NCI-H345 treated with DMSO at 0.1 percent for 48 hours (cell line): ENCODE measurements around the gene RAN.
"Not testable (repeated sequence)": the region's sequence is repeated elsewhere in the genome, so short reads cannot be mapped to it uniquely, and the experiment has no call there.

ENCODE experiments used
- DNase-seq: peaks from one replicate; lab custom pipeline; 2025; ENCODE audit not compliant: unreplicated experiment; lab: John Stamatoyannopoulos, UW

Gene RAN

GRCh38 chr12:130849561-130850417 is 22.1 kb upstream of the RAN start:
- no peak for DNase-seq

- DNase-seq, result no peak
Observed at GRCh38 chr12:130850418-130851021, 21.3 kb upstream of the RAN start.

GRCh38 chr12:130856088-130856487 is 15.8 kb upstream of the RAN start:
- no peak for DNase-seq

DNA sequence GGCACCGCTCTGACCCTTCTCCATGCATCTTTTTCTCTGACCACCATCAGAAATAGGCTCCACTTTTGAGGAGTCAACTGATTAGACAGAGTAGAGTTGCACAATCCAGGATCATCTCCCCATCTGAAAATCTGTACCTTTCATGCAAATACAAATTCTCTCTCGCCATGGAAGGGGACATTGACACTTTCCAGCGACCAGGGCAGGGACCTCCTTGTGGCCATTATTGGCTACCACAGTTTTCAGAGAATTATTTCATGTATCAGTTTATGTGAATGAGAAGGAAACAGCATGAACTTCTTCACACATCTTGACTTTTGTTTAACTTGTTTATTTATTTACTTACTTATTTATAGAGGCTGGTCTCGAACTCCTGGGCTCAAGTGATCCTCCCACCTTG is 13.8 kb upstream of the RAN start:
- DNase-seq, result no peak

DNA sequence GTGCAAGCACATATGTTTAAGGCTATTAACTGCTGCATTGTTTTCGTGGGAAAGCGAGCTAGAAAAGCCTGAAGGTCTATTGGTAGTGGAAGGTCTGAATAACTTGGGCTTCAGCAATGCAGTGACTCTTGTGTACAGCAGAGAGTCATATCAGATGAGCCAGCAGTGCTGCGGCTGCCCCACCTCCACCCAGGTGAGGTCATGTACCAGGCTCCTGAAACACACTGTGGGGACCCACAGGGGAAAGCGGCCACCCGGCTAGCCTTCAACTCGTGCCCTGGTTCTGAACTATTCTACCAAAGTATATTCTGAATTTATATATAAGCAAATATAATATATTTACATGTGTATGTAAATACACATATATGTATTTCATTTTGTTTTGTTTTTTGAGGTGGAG is 12.7 kb upstream of the RAN start:
- DNase-seq, result no peak

- no peak for DNase-seq
Observed at GRCh38 chr12:130860311-130860710, 11.6 kb upstream of the RAN start.

GRCh38 chr12:130862161-130862560 is 9.7 kb upstream of the RAN start:
- DNase-seq, result no peak

- DNase-seq, result not testable (repeated sequence)
Observed at GRCh38 chr12:130862771-130863170, 9.1 kb upstream of the RAN start.

DNA sequence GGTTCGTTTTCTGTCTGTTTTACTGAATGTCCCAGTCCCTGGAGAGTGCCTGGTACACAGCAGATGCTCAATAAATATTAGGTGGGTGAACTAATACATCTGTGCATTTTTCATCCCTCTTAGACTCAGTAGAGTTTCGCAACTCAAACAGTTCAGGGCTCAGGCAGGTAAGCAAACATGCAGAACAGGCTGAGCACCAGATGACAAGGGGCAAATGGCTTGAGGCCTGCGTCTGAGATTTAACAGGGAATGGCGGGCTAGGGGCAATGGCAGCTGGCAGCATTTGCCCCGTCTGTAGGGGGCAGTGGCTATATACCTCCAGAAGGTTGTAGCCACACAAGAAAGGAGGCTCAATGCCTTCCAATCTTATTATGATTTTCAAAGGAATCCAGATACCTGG is 8.6 kb upstream of the RAN start:
- no peak for DNase-seq

DNA sequence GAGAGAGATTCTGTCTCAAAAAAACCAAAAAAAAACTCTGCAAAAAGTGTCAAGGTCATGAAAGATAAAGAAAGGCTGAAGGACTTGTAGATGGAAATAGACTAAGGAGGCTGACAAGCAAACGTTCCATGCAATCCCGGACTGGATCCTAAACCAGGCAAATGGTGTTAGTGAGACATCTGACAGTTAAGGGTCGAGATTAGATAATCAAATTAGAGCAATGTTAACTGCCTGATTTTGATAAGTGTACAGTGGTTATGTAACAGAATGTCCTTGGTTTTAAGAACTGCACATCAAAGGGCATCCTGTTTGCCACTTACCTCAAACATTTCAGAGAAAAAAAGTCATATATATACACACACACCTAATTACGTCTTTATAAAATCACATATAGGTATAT is 3.5 kb upstream of the RAN start:
- no peak for DNase-seq

DNA sequence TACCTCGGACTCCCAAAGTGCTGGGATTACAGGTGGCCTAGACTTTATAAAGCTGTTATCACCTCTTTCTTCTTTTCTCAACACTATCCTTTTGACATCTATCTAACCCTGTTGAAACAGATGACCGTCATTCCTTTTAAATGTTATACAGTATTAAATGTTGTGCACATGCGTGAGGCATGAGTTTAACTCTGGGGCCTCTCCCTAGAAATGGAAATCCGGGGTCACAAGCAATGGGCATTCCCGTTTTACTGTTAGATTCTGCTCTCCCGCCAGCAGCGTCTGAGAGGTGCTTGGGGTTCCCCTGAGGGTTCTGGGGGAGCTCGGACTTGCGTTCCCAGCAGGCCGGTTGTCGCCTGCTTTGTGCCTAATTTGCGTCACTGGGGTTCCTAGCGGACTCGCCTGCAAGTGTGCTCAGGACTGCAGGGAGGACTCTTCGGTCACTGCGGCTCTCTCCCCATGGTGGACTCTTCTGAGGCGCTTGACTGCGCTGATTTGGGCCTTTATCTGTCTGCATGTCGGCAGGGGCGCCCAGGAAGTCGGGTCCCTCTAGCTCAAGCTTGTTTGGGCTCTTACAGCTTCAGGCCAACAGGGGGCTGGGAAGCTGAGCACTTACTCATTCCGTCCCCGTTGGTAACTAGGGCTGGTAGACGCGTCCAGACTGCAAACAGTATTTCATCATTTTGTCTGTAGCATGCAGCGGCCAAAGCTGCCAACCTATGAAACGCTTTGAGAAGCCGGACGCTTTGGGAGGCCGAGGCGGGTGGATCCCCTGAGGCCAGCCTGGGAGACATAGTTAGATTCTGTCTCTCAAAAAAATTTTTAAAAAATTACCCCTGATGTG is 1.2 kb upstream of the RAN start:
- DNase-seq, result no peak

DNA sequence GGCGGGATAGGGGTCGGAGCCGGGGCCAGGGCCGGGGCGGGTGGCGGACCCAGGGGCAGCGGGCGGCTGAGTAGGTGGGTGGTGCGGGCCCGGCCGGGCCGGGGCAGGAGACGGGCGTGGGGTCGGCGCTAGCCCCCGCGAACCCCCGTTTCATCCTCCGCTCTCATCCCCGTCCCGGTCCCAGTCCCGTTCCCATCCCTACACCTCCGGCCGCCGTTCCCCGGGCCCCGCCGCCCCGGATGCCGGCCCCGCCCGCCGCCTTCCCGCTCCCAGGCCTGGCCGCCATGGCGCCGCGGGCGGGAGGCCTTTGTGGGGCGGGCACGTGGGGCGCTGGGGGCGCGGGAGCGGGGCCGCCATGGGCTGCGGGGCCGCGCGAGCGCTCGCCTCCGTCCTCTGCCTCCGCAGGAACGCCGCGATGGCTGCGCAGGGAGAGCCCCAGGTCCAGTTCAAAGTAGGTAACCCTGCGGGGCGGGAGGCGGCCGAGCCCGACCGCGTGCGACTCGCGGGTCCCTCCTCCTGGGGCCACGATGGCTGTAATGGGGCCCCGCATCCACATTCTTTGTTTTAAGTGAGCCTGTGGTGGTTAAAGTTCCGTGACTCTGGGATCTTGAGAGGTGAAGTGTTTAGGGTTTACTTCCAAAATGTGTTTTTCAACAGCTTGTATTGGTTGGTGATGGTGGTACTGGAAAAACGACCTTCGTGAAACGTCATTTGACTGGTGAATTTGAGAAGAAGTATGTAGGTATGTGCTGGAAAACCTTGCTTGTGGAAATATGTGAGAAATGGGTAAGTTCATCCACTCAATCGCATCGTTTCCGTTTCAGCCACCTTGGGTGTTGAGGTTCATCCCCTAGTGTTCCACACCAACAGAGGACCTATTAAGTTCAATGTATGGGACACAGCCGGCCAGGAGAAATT is 572 bp downstream of the RAN start:
- DNase-seq, result no peak

DNA sequence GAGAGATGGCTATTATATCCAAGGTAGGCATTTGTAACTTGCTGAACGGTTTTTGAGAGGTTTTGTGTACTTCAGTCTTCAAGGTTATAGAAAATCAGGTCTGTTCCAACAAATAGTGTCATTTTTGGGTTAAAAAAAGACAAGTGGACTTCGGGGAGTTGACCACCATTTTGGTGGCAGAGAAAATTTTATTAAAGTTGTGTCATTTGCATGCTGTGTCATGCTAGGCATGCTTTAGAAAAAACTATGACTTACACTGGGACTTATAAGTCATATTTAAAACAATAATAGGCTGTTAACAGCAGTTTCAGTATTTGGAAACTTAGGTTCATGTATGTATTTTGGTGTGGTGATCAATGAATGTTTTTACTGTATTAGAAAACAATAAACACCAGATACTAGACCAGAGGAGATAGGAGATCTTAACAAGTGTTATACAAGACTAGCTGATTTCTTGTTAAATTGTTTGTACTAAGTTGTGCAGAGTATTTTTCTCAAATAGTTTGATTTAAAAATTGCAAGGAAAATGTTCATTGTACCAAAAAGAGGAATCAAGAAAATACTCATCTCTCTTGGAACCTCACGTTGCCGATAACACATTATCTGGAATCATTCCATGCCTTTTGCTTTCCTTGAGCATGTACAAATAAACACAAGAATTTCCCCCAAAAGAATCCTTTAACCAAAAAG is 1.4 kb downstream of the RAN start:
- DNase-seq, result no peak

- no peak for DNase-seq
Observed at GRCh38 chr12:130873825-130874224, 2.0 kb downstream of the RAN start.

- DNase-seq, result no peak
Observed at GRCh38 chr12:130874696-130875095, 2.8 kb downstream of the RAN start.

- DNase-seq, result no peak
Observed at GRCh38 chr12:130875193-130875592, 3.3 kb downstream of the RAN start.

- not testable (repeated sequence) for DNase-seq
Observed at GRCh38 chr12:130875708-130876107, 3.8 kb downstream of the RAN start.

- no peak for DNase-seq
Observed at GRCh38 chr12:130876297-130876696, 4.4 kb downstream of the RAN start.

GRCh38 chr12:130876758-130877157 is 4.9 kb downstream of the RAN start:
- DNase-seq, result no peak

- no peak for DNase-seq
Observed at GRCh38 chr12:130877333-130877732, 5.5 kb downstream of the RAN start.
